HEK293 (cell line): ENCODE data around the gene DGKB.

ENCODE experiments used
- CTCF ChIA-PET: fragments of 350-600 bp; formaldehyde crosslinking; extraction: SDS; loops from one replicate; lab custom pipeline; 2021; ENCODE audit warnings: antibody characterized with exemption; lab: Yijun Ruan, JAX
- POLR2A ChIA-PET: fragments of 300-600 bp; formaldehyde crosslinking; extraction: SDS; loops from one replicate; lab custom pipeline; 2020; ENCODE audit warnings: antibody characterized with exemption, inconsistent platforms; lab: Yijun Ruan, JAX
- H3K27ac ChIP-seq: fragments of 200-500 bp; sonication (Bioruptor generic); 2 replicates; pipeline ENCODE4 v1.5.1; 2014; ENCODE audit warnings: low read depth, low read length, control low read depth, inconsistent platforms; ENCODE audit errors: extremely low read depth
- H3K36me3 ChIP-seq, 2 experiments: fragments of 200-500 bp in 1 of 2; sonication (Bioruptor generic) in 1 of 2; 1 replicate in 1 of 2; 2 replicates in 1 of 2; pipeline ENCODE4 v1.5.1; 2014 to 2017; ENCODE audit warnings: inconsistent platforms in 2 of 2, low read length in 2 of 2; ENCODE audit not compliant: control insufficient read depth in 2 of 2, insufficient read depth in 1 of 2
- H3K4me1 ChIP-seq: fragments of 200-500 bp; sonication (Bioruptor generic); 2 replicates; pipeline ENCODE4 v1.5.1; 2014; ENCODE audit warnings: mild to moderate bottlenecking, low read length, inconsistent platforms; ENCODE audit not compliant: control insufficient read depth, insufficient read depth
- H3K4me3 ChIP-seq: 2 replicates; pipeline ENCODE4 v1.5.1; 2011; ENCODE audit warnings: low read depth, mild to moderate bottlenecking, control low read depth, low read length, moderate library complexity
- H3K9me3 ChIP-seq: fragments of 200-500 bp; sonication (Bioruptor generic); 2 replicates; pipeline ENCODE4 v1.5.1; 2014; ENCODE audit warnings: low read depth, low read length, inconsistent platforms; ENCODE audit not compliant: control insufficient read depth, insufficient read depth
- GLI2 ChIP-seq: fragments of 450-650 bp; formaldehyde crosslinking; IDR thresholded peaks from 2 replicates; pipeline ENCODE4; 2017; ENCODE audit warnings: missing biosample characterization, missing genetic modification characterization, low read depth, borderline replicate concordance
- GLIS1 ChIP-seq: fragments of 450-650 bp; formaldehyde crosslinking; IDR thresholded peaks from 2 replicates; pipeline ENCODE4 v1.5.1; 2016; ENCODE audit warnings: missing biosample characterization, missing genetic modification characterization
- HOXA7 ChIP-seq: sonication (generic); formaldehyde crosslinking; IDR thresholded peaks from 2 replicates; pipeline ENCODE4 v1.8.1; 2022; ENCODE audit warnings: missing genetic modification reagents, borderline replicate concordance
- HOXD13 ChIP-seq: sonication (generic); formaldehyde crosslinking; IDR thresholded peaks from 2 replicates; pipeline ENCODE4 v1.8.0; 2022; ENCODE audit warnings: missing genetic modification reagents, borderline replicate concordance
- PRDM10 ChIP-seq: fragments of 450-650 bp; formaldehyde crosslinking; IDR thresholded peaks from 2 replicates; pipeline ENCODE4 v1.5.1; 2016; ENCODE audit warnings: missing biosample characterization, missing genetic modification characterization
- YY1 ChIP-seq: fragments of 450-650 bp; formaldehyde crosslinking; IDR thresholded peaks from 2 replicates; pipeline ENCODE4 v1.5.1; 2018; ENCODE audit warnings: missing biosample characterization, missing genetic modification characterization
- ZBTB10 ChIP-seq: fragments of 450-650 bp; formaldehyde crosslinking; IDR thresholded peaks from 2 replicates; pipeline ENCODE4 v1.5.1; 2016; ENCODE audit warnings: missing biosample characterization, missing genetic modification characterization
- ZBTB7A ChIP-seq: fragments of 450-650 bp; formaldehyde crosslinking; IDR thresholded peaks from 2 replicates; pipeline ENCODE4 v1.5.1; 2016; ENCODE audit warnings: low read depth, missing biosample characterization, missing genetic modification characterization
- ZFP41 ChIP-seq: fragments of 450-650 bp; formaldehyde crosslinking; IDR thresholded peaks from 2 replicates; pipeline ENCODE4 v1.5.1; 2016; ENCODE audit warnings: missing biosample characterization, missing genetic modification characterization, borderline replicate concordance
- ZNF112 ChIP-seq: fragments of 450-650 bp; formaldehyde crosslinking; IDR thresholded peaks from 2 replicates; pipeline ENCODE4 v1.5.0; 2017; ENCODE audit warnings: missing biosample characterization, missing genetic modification characterization
- ZNF148 ChIP-seq: fragments of 450-650 bp; formaldehyde crosslinking; IDR thresholded peaks from 2 replicates; pipeline ENCODE4 v1.5.0; 2017; ENCODE audit warnings: missing biosample characterization, missing genetic modification characterization, borderline replicate concordance
- ZNF211 ChIP-seq: fragments of 450-650 bp; formaldehyde crosslinking; IDR thresholded peaks from 2 replicates; pipeline ENCODE4 v1.5.1; 2016; ENCODE audit warnings: low read depth, missing biosample characterization, missing genetic modification characterization
- ZNF292 ChIP-seq: fragments of 450-650 bp; formaldehyde crosslinking; IDR thresholded peaks from 2 replicates; pipeline ENCODE4 v1.5.1; 2016; ENCODE audit warnings: low read depth, missing biosample characterization, missing genetic modification characterization, borderline replicate concordance
- ZNF391 ChIP-seq: fragments of 450-650 bp; formaldehyde crosslinking; IDR thresholded peaks from 2 replicates; pipeline ENCODE4 v1.5.1; 2016; ENCODE audit warnings: low read depth, missing biosample characterization, missing genetic modification characterization, borderline replicate concordance
- ZNF473 ChIP-seq: fragments of 450-650 bp; formaldehyde crosslinking; IDR thresholded peaks from 2 replicates; pipeline ENCODE4 v1.5.1; 2017; ENCODE audit warnings: missing biosample characterization, missing genetic modification characterization
- ZNF514 ChIP-seq: fragments of 450-650 bp; formaldehyde crosslinking; IDR thresholded peaks from 2 replicates; pipeline ENCODE4 v1.5.1; 2016; ENCODE audit warnings: missing biosample characterization, missing genetic modification characterization
- ZNF555 ChIP-seq: fragments of 450-650 bp; formaldehyde crosslinking; conservative IDR thresholded peaks from 2 replicates; pipeline ENCODE4 v1.5.1; 2017; ENCODE audit warnings: missing biosample characterization, mild to moderate bottlenecking, missing genetic modification characterization, inconsistent platforms
- ZNF558 ChIP-seq: fragments of 450-650 bp; formaldehyde crosslinking; IDR thresholded peaks from 2 replicates; pipeline ENCODE4 v1.5.1; 2016; ENCODE audit warnings: missing biosample characterization, missing genetic modification characterization
- ZNF645 ChIP-seq: fragments of 450-650 bp; formaldehyde crosslinking; IDR thresholded peaks from 2 replicates; pipeline ENCODE4; 2016; ENCODE audit warnings: missing biosample characterization, missing genetic modification characterization
- ZNF677 ChIP-seq: fragments of 450-650 bp; IDR thresholded peaks from 2 replicates; pipeline ENCODE4 v1.5.0; 2018; ENCODE audit warnings: missing biosample characterization, mild to moderate bottlenecking, missing genetic modification characterization, moderate library complexity
- ZNF76 ChIP-seq: fragments of 450-650 bp; formaldehyde crosslinking; IDR thresholded peaks from 2 replicates; pipeline ENCODE4; 2016; ENCODE audit warnings: low read depth, missing biosample characterization, missing genetic modification characterization, borderline replicate concordance
- ZNF776 ChIP-seq: fragments of 450-650 bp; formaldehyde crosslinking; IDR thresholded peaks from 2 replicates; pipeline ENCODE4 v1.5.0; 2017; ENCODE audit warnings: missing biosample characterization, missing genetic modification characterization, borderline replicate concordance
- ZSCAN18 ChIP-seq: fragments of 450-650 bp; formaldehyde crosslinking; IDR thresholded peaks from 2 replicates; pipeline ENCODE4 v1.5.1; 2016; ENCODE audit warnings: missing biosample characterization, missing genetic modification characterization

Gene DGKB

GRCh38 chr7:14835384-14835783, 67.2 kb downstream of the DGKB start (continued):
- TF ChIP-seq ZNF645 (tag by site-specific recombination) (no peak), ZNF558 (tag by site-specific recombination) (no peak), ZNF514 (tag by site-specific recombination) (no peak), ZNF391 (tag by site-specific recombination) (no peak), ZNF555 (tag by site-specific recombination) (no peak), ZNF677 (tag by site-specific recombination) (no peak), ZBTB10 (tag by site-specific recombination) (no peak), GLI2 (tag by site-specific recombination) (no peak), HOXD13 (CRISPR knock-in tag) (no peak), ZBTB7A (no peak)
- TF ChIP-seq, all 188 proteins: peak for 0

- Histone ChIP-seq H3K9me3 (no peaks in the 10 kb centered on the region), H3K27ac (no peak overlapping the region), H3K4me1 (no peaks in the 10 kb centered on the region), H3K36me3 (no peaks in the 10 kb centered on the region), H3K4me3 (no peak overlapping the region)
- no peak for TF ChIP-seq ZNF76 (tag by site-specific recombination)
- TF ChIP-seq ZFP41 (tag by site-specific recombination) = no peak
- no peak for TF ChIP-seq GLIS1
- TF ChIP-seq ZNF211 (tag by site-specific recombination) = no peak
- TF ChIP-seq YY1 (tag by site-specific recombination) = no peak
- POLR2A ChIA-PET = no interaction called here
- CTCF ChIA-PET = interaction anchor here (0.6 kb wide), 1 partner anchor 9 kb away, joined by 3 read pairs; no protein-coding TSS in a partner anchor
These were observed 67.7 kb downstream of the DGKB start for GRCh38 chr7:14834883-14835282.

GRCh38 chr7:14834456-14834855, 68.1 kb downstream of the DGKB start:
- ChIA-PET CTCF (interaction anchor here (0.5 to 0.6 kb wide), 2 partner anchors 9 to 16 kb away, joined by 3 read pairs; no protein-coding TSS in a partner anchor), POLR2A (no interaction called here)
- H3K4me3 ChIP-seq = no peak overlapping the region
- no peaks in the 10 kb centered on the region for H3K36me3 ChIP-seq
- H3K4me1 ChIP-seq = no peaks in the 10 kb centered on the region
- no peaks in the 10 kb centered on the region for H3K9me3 ChIP-seq
- no peak overlapping the region for H3K27ac ChIP-seq
- TF ChIP-seq ZNF776 (tag by site-specific recombination) (no peak), HOXA7 (CRISPR knock-in tag) (no peak), ZNF112 (no peak), ZNF292 (tag by site-specific recombination) (no peak), ZNF473 (tag by site-specific recombination) (no peak), ZSCAN18 (no peak), PRDM10 (tag by site-specific recombination) (no peak), ZNF148 (tag by site-specific recombination) (no peak)
